ENCODE results near the gene SSR4.
A peak's percentile ranks its signal among the peaks of the same experiment; 100 is the strongest.
"Not testable (repeated sequence)": the region's sequence is repeated elsewhere in the genome, so short reads cannot be mapped to it uniquely, and the experiment has no call there.

The SSR4 gene

GRCh38 chrX:153806999-153807575, 12.6 kb downstream of the SSR4 start:
- DNase-seq, result no peak

- no peak for DNase-seq
Observed at GRCh38 chrX:153807976-153808375, 13.5 kb downstream of the SSR4 start.

GRCh38 chrX:153812220-153812619, 17.8 kb downstream of the SSR4 start:
- DNase-seq, result no peak

GRCh38 chrX:153813161-153813560, 18.7 kb downstream of the SSR4 start:
- no peak for DNase-seq

- DNase-seq, result no peak
Observed at GRCh38 chrX:153814591-153815315, 20.3 kb downstream of the SSR4 start.

- DNase-seq, result no peak
Observed at GRCh38 chrX:153816831-153817690, 22.6 kb downstream of the SSR4 start.

- DNase-seq, result not testable (repeated sequence)
Observed at GRCh38 chrX:153818064-153818463, 23.6 kb downstream of the SSR4 start.

GRCh38 chrX:153818571-153819383, 24.3 kb downstream of the SSR4 start:
- DNase-seq, result peak; percentile 64

- no peak for DNase-seq
Observed at GRCh38 chrX:153819384-153820040, 25.0 kb downstream of the SSR4 start.

GRCh38 chrX:153820601-153821000, 26.1 kb downstream of the SSR4 start:
- DNase-seq, result no peak

- no peak for DNase-seq
Observed at GRCh38 chrX:153821066-153821465, 26.6 kb downstream of the SSR4 start.

- no peak for DNase-seq
Observed at GRCh38 chrX:153824348-153824747, 29.9 kb downstream of the SSR4 start.

GRCh38 chrX:153825042-153825441, 30.6 kb downstream of the SSR4 start:
- DNase-seq, result no peak

- no peak for DNase-seq
Observed at GRCh38 chrX:153827016-153827415, 32.5 kb downstream of the SSR4 start.

- DNase-seq, result no peak
Observed at GRCh38 chrX:153827903-153828302, 33.4 kb downstream of the SSR4 start.

GRCh38 chrX:153828308-153828707, 33.8 kb downstream of the SSR4 start:
- no peak for DNase-seq

- DNase-seq, result no peak
Observed at GRCh38 chrX:153828723-153829548, 34.5 kb downstream of the SSR4 start.

- DNase-seq, result no peak
Observed at GRCh38 chrX:153829549-153829798, 35.0 kb downstream of the SSR4 start.

- no peak for DNase-seq
Observed at GRCh38 chrX:153829799-153830639, 35.6 kb downstream of the SSR4 start, which contains the start of gene PDZD4. Gene PDZD4 (minus strand): TSS chrX:153830544. CDS start chrX:153830298, 246 bp downstream.

GRCh38 chrX:153830640-153831428, 36.4 kb downstream of the SSR4 start:
- no peak for DNase-seq
